ENCODE data around the gene SLC1A6. TPM values are rescaled to one million over a fixed set of nuclear protein-coding genes. Genes with fewer than 3 reads are reported as not detected.

The SLC1A6 gene
- total RNA-seq, 1 donor: not detected

DNA sequence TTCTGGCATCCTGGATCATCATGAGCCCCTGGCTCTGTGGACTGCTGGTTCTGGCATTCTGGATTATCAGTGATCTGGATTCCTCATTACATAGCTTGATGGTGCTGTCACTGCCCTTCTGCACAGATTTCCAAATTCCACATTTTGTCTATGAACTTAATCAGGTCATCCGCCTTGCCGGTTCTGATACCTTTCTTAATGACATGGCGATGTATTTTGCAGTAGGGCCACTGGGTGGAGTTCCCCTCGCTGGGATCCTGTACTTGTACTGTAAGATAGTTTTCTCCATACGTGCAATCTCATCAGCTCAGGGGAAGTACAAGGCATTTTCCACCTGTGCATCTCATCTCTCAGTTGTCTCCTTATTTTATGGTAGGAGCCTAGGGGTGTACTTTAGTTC, 62.8 kb downstream of the SLC1A6 start:
- no peaks in the 10 kb centered on the region for H3K4me1 ChIP-seq (ENCODE audit: insufficient read depth, low read length)
- H3K27me3 ChIP-seq (ENCODE audit: insufficient read depth, low read length): no peaks in the 10 kb centered on the region
- TF ChIP-seq, protein P1, sequence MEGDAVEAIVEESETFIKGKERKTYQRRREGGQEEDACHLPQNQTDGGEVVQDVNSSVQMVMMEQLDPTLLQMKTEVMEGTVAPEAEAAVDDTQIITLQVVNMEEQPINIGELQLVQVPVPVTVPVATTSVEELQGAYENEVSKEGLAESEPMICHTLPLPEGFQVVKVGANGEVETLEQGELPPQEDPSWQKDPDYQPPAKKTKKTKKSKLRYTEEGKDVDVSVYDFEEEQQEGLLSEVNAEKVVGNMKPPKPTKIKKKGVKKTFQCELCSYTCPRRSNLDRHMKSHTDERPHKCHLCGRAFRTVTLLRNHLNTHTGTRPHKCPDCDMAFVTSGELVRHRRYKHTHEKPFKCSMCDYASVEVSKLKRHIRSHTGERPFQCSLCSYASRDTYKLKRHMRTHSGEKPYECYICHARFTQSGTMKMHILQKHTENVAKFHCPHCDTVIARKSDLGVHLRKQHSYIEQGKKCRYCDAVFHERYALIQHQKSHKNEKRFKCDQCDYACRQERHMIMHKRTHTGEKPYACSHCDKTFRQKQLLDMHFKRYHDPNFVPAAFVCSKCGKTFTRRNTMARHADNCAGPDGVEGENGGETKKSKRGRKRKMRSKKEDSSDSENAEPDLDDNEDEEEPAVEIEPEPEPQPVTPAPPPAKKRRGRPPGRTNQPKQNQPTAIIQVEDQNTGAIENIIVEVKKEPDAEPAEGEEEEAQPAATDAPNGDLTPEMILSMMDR (IDR thresholded peaks at IDR 0.05; ENCODE audit: extremely low read depth, low read depth, low read length): no peak
- no peak overlapping the region for H2AFZ ChIP-seq (ENCODE audit: low read length)
- DNase-seq (ENCODE audit: insufficient read length, low spot score, missing footprints): no peak
- H3K36me3 ChIP-seq (ENCODE audit: insufficient read depth, low read length): no peaks in the 10 kb centered on the region
- no peaks in the 10 kb centered on the region for H3K9me3 ChIP-seq (ENCODE audit: low read depth, low read length)
- H3K79me2 ChIP-seq (ENCODE audit: insufficient read depth, low read length): no peaks in the 10 kb centered on the region
- no peak overlapping the region for H3K4me2 ChIP-seq (ENCODE audit: insufficient read depth, low read length)
- no peak overlapping the region for H3K4me3 ChIP-seq (ENCODE audit: insufficient read depth, low read length)
- no peaks in the 10 kb centered on the region for H4K20me1 ChIP-seq (ENCODE audit: insufficient read depth, low read length)
- H3K27ac ChIP-seq (ENCODE audit: low read depth, low read length): no peak overlapping the region

DNA sequence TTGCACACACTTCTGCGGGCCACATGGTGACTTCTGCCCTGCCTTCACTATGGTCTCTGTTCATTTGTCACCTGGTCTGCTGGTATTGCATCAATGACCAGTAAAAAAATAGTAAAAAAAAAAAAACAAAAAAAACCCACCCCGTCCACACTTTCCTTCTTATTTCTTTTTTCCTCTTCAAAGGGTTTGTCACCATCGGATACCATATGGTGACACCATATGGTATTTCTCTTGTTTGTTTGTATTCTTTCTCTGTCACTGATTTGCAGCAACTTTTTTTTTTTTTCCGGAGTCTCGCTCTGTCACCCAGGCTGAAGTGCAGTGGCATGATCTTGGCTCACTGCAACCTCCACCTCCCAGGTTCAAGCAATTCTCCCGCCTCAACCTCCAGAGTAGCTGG, 64.5 kb downstream of the SLC1A6 start:
- TF ChIP-seq, protein P1 (IDR thresholded peaks at IDR 0.05; ENCODE audit: extremely low read depth, low read depth, low read length): no peak

DNA sequence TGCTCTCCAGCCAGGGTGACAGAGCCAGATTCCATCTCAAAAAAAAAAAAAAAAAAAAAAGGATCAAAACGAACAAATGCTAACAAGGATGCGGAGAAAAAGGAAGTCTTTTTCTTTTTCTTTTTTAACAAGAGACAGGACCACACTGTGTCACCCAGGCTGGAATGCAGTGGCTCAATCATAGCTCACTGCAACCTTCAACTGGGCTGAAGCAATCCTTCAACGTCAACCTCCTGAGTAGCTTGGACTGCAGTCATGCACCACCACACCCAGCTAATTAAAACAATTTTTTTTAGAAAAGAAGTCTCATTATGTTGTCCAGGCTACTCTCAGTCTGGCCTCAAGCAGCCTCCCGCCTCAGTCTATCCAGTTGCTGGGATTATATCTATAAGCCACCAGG, 73.0 kb downstream of the SLC1A6 start:
- DNase-seq (ENCODE audit: insufficient read length, low spot score, missing footprints): no peak

More for the DNA sequence above, 64.5 kb downstream of the SLC1A6 start:
- Histone ChIP-seq H3K4me1 (ENCODE audit: insufficient read depth, low read length) (no peaks in the 10 kb centered on the region), H3K27me3 (ENCODE audit: insufficient read depth, low read length) (no peaks in the 10 kb centered on the region), H3K36me3 (ENCODE audit: insufficient read depth, low read length) (no peaks in the 10 kb centered on the region), H2AFZ (ENCODE audit: low read length) (no peak overlapping the region), H3K9me3 (ENCODE audit: low read depth, low read length) (no peaks in the 10 kb centered on the region), H3K4me2 (ENCODE audit: insufficient read depth, low read length) (no peak overlapping the region), H3K79me2 (ENCODE audit: insufficient read depth, low read length) (no peaks in the 10 kb centered on the region), H4K20me1 (ENCODE audit: insufficient read depth, low read length) (no peaks in the 10 kb centered on the region), H3K27ac (ENCODE audit: low read depth, low read length) (no peak overlapping the region), H3K4me3 (ENCODE audit: insufficient read depth, low read length) (no peak overlapping the region)
- DNase-seq (ENCODE audit: insufficient read length, low spot score, missing footprints): no peak

DNA sequence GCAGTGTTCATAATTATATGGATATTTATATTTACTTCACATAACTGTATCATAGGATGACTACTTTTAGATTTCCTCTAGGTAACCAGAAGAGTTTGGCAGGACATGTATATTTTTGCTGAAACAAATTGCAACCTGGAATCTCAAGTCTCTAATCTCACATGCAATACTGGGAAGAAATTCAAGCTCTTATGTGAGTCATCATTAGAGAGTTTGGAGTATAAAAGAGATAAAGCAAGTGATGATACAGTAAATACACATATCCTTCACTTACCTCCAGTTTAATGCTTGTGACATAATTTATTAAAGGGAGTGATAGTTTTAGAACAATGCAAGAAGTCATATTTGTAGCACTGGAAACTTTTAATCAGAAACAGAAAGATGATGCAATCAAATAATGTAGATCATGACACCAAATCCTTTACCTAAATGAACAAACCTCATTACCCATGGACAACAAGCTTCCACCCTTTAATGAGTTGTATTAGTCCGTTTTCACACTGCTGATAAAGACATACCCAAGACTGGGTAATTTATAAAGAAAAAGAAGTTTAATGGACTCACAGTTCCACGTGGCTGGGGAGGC, 77.9 kb downstream of the SLC1A6 start:
- Histone ChIP-seq H3K4me1 (ENCODE audit: insufficient read depth, low read length) (no peaks in the 10 kb centered on the region), H3K27ac (ENCODE audit: low read depth, low read length) (no peak overlapping the region)
- no peak for DNase-seq (ENCODE audit: insufficient read length, low spot score, missing footprints)

More for the DNA sequence above, 73.0 kb downstream of the SLC1A6 start:
- no peak overlapping the region for H3K4me3 ChIP-seq (ENCODE audit: insufficient read depth, low read length)
- H3K36me3 ChIP-seq (ENCODE audit: insufficient read depth, low read length): no peaks in the 10 kb centered on the region
- no peaks in the 10 kb centered on the region for H3K4me1 ChIP-seq (ENCODE audit: insufficient read depth, low read length)
- H4K20me1 ChIP-seq (ENCODE audit: insufficient read depth, low read length): no peaks in the 10 kb centered on the region
- TF ChIP-seq, protein P1 (IDR thresholded peaks at IDR 0.05; ENCODE audit: extremely low read depth, low read depth, low read length): no peak
- H3K79me2 ChIP-seq (ENCODE audit: insufficient read depth, low read length): no peaks in the 10 kb centered on the region
- no peak overlapping the region for H3K4me2 ChIP-seq (ENCODE audit: insufficient read depth, low read length)
- no peak overlapping the region for H3K27ac ChIP-seq (ENCODE audit: low read depth, low read length)
- no peaks in the 10 kb centered on the region for H3K9me3 ChIP-seq (ENCODE audit: low read depth, low read length)
- H3K27me3 ChIP-seq (ENCODE audit: insufficient read depth, low read length): no peaks in the 10 kb centered on the region
- no peak overlapping the region for H2AFZ ChIP-seq (ENCODE audit: low read length)

More for the DNA sequence above, 77.9 kb downstream of the SLC1A6 start:
- no peaks in the 10 kb centered on the region for H3K36me3 ChIP-seq (ENCODE audit: insufficient read depth, low read length)
- no peak overlapping the region for H3K4me3 ChIP-seq (ENCODE audit: insufficient read depth, low read length)
- TF ChIP-seq, protein P1 (IDR thresholded peaks at IDR 0.05; ENCODE audit: extremely low read depth, low read depth, low read length): no peak
- no peaks in the 10 kb centered on the region for H3K27me3 ChIP-seq (ENCODE audit: insufficient read depth, low read length)
- H3K79me2 ChIP-seq (ENCODE audit: insufficient read depth, low read length): no peaks in the 10 kb centered on the region
- H2AFZ ChIP-seq (ENCODE audit: low read length): no peak overlapping the region
- no peaks in the 10 kb centered on the region for H4K20me1 ChIP-seq (ENCODE audit: insufficient read depth, low read length)
- no peak overlapping the region for H3K4me2 ChIP-seq (ENCODE audit: insufficient read depth, low read length)
- H3K9me3 ChIP-seq (ENCODE audit: low read depth, low read length): no peaks in the 10 kb centered on the region

Other genes starting within 250 kb of the SLC1A6 start
- gene ADGRE2, start 201.3 kb downstream of the SLC1A6 start, total RNA-seq: 0.59 and 0.72 TPM in 2 replicates
- not detected in 2 replicates for gene OR7A5, start 144.7 kb downstream of the SLC1A6 start, total RNA-seq
- gene OR7C1, start 144.7 kb downstream of the SLC1A6 start, total RNA-seq: not detected in 2 replicates
- gene OR7A10, start 130.9 kb downstream of the SLC1A6 start, total RNA-seq: not detected in 2 replicates
- gene OR7A17, start 93.7 kb downstream of the SLC1A6 start, total RNA-seq: not detected in 2 replicates
- gene OR7C2, start 38.4 kb downstream of the SLC1A6 start, total RNA-seq: not detected in 2 replicates
- not detected in 2 replicates for gene CASP14, start 69.6 kb upstream of the SLC1A6 start, total RNA-seq
- gene OR1I1, start 102.3 kb upstream of the SLC1A6 start, total RNA-seq: not detected in 2 replicates
- gene SYDE1, start 127.5 kb upstream of the SLC1A6 start, total RNA-seq: 45.1 and 56.8 TPM in 2 replicates
- 49.8 and 51.8 TPM in 2 replicates for gene NOTCH3, start 221.1 kb upstream of the SLC1A6 start, total RNA-seq

All from osteoblast (primary cell).